ENCODE results near the gene MAL.
"Not testable (repeated sequence)": the region's sequence is repeated elsewhere in the genome, so short reads cannot be mapped to it uniquely, and the experiment has no call there.

The MAL gene

DNA sequence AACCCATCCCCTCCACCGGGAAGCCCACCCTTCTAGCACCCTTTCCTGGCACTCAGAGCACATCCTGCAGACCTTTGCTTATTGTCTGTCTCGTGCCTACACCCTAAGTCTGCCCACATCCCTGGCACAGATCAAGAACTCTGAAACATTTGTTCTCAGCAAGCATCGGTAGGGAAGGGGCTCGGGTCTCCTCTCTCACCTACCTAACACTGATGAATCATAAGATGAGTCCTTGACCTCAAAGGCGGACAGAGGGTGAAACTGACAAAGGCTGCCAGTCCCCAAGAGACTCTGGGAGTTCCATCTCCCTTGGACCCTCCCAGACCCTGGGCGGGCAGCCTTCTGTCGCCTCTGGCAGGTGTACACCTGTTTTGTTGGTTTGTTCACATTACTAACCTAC lies 9.3 kb downstream of the MAL start:
- no peak overlapping the region for H3K4me2 ChIP-seq (ENCODE audit: low read depth, low read length, poor library complexity, severe bottlenecking)
- no peaks in the 10 kb centered on the region for H3K9me3 ChIP-seq (ENCODE audit: insufficient read depth, low read depth, low read length)
- no peaks in the 10 kb centered on the region for H3K9me2 ChIP-seq (replicated peaks; ENCODE audit: low read depth, low read length)
- H3F3A ChIP-seq (ENCODE audit: low read depth): no peaks in the 10 kb centered on the region
- H3K9ac ChIP-seq (ENCODE audit: low read depth, low read length, poor library complexity, severe bottlenecking): no peak overlapping the region
- H3K27me3 ChIP-seq (ENCODE audit: insufficient read depth, low read length, poor library complexity, severe bottlenecking): no peaks in the 10 kb centered on the region
- no peaks in the 10 kb centered on the region for H3K4me1 ChIP-seq (ENCODE audit: insufficient read depth, low read length, poor library complexity, severe bottlenecking)
- H3K79me2 ChIP-seq (ENCODE audit: insufficient read depth, low read length): no peaks in the 10 kb centered on the region
- H2AFZ ChIP-seq (ENCODE audit: low read length): no peak overlapping the region
- TF ChIP-seq, protein P1, sequence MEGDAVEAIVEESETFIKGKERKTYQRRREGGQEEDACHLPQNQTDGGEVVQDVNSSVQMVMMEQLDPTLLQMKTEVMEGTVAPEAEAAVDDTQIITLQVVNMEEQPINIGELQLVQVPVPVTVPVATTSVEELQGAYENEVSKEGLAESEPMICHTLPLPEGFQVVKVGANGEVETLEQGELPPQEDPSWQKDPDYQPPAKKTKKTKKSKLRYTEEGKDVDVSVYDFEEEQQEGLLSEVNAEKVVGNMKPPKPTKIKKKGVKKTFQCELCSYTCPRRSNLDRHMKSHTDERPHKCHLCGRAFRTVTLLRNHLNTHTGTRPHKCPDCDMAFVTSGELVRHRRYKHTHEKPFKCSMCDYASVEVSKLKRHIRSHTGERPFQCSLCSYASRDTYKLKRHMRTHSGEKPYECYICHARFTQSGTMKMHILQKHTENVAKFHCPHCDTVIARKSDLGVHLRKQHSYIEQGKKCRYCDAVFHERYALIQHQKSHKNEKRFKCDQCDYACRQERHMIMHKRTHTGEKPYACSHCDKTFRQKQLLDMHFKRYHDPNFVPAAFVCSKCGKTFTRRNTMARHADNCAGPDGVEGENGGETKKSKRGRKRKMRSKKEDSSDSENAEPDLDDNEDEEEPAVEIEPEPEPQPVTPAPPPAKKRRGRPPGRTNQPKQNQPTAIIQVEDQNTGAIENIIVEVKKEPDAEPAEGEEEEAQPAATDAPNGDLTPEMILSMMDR (conservative IDR thresholded peaks at IDR 0.05; ENCODE audit: low read length): no peak
- TF ChIP-seq EZH2phosphoT487 (IDR thresholded peaks at IDR 0.05; ENCODE audit: borderline replicate concordance): no peak
- no peaks in the 10 kb centered on the region for H3K36me3 ChIP-seq (ENCODE audit: insufficient read depth, low read length)
- no peaks in the 10 kb centered on the region for H4K20me1 ChIP-seq (ENCODE audit: insufficient read depth, low read length, poor library complexity, severe bottlenecking)
- no peak overlapping the region for H3K4me3 ChIP-seq (ENCODE audit: low read length, poor library complexity, severe bottlenecking)

DNA sequence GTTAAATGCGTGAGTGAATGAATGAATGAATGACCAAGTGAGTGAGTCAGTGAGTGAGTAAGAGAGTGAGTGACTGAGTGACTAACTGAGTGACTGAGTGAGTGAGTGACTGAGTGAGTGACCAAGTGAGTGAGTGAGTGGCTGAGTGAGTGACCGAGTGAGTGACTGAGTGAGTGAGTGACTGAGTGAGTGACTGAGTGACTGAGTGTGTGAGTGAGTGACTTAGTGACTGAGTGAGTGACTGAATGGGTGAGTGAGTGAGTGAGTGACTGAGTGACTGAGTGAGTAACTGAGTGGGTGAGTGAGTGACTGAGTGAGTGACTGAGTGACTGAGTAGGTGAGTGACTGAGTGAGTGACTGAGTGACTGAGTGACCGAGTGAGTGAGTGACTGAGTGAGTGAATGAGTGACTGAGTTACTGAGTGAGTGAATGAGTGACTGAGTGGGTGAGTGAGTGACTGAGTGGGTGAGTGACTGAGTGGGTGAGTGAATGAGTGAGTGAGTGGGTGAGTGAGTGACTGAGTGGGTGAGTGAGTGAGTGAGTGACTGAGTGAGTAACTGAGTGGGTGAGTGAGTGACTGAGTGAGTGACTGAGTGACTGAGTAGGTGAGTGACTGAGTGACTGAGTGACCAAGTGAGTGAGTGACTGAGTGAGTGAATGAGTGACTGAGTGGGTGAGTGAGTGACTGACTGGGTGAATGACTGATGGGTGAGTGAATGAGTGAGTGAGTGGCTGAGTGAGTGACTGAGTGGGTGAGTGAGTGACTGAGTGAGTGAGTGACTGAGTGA lies 11.3 kb downstream of the MAL start:
- H4K20me1 ChIP-seq (ENCODE audit: insufficient read depth, low read length, poor library complexity, severe bottlenecking): no peaks in the 10 kb centered on the region
- H2AFZ ChIP-seq (ENCODE audit: low read length): no peak overlapping the region
- no peak overlapping the region for H3K4me3 ChIP-seq (ENCODE audit: low read length, poor library complexity, severe bottlenecking)
- H3K4me1 ChIP-seq (ENCODE audit: insufficient read depth, low read length, poor library complexity, severe bottlenecking): no peaks in the 10 kb centered on the region
- TF ChIP-seq, protein P1 (conservative IDR thresholded peaks at IDR 0.05; ENCODE audit: low read length): no peak
- TF ChIP-seq EZH2phosphoT487 (IDR thresholded peaks at IDR 0.05; ENCODE audit: borderline replicate concordance): no peak
- no peak overlapping the region for H3K9ac ChIP-seq (ENCODE audit: low read depth, low read length, poor library complexity, severe bottlenecking)
- H3F3A ChIP-seq (ENCODE audit: low read depth): no peaks in the 10 kb centered on the region
- H3K9me2 ChIP-seq (replicated peaks; ENCODE audit: low read depth, low read length): no peaks in the 10 kb centered on the region
- no peaks in the 10 kb centered on the region for H3K79me2 ChIP-seq (ENCODE audit: insufficient read depth, low read length)
- no peaks in the 10 kb centered on the region for H3K9me3 ChIP-seq (ENCODE audit: insufficient read depth, low read depth, low read length)
- H3K36me3 ChIP-seq (ENCODE audit: insufficient read depth, low read length): no peaks in the 10 kb centered on the region
- H3K27me3 ChIP-seq (ENCODE audit: insufficient read depth, low read length, poor library complexity, severe bottlenecking): no peaks in the 10 kb centered on the region
- no peak overlapping the region for H3K4me2 ChIP-seq (ENCODE audit: low read depth, low read length, poor library complexity, severe bottlenecking)

DNA sequence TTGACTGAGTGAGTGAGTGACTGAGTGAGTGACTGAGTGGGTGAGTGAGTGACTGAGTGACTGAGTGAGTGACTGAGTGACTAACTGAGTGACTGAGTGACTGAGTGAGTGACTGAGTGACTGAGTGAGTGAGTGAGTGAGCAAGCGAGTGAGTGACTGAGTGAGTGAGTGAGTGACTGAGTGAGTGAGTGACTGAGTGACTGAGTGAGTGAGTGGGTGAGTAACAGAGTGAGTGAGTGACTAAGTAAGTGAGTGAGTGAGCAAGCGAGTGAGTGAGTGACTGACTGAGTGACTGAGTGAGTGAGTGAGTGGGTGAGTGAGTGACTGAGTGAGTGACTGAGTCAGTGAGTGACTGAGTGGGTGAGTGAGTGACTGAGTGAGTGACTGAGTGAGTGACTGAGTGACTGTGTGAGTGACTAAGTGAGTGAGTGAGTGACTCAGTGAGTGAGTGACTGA lies 11.9 kb downstream of the MAL start:
- Histone ChIP-seq H3K27me3 (ENCODE audit: insufficient read depth, low read length, poor library complexity, severe bottlenecking) (no peaks in the 10 kb centered on the region), H3K9ac (ENCODE audit: low read depth, low read length, poor library complexity, severe bottlenecking) (no peak overlapping the region), H3K4me3 (ENCODE audit: low read length, poor library complexity, severe bottlenecking) (no peak overlapping the region), H3K79me2 (ENCODE audit: insufficient read depth, low read length) (no peaks in the 10 kb centered on the region), H3K4me1 (ENCODE audit: insufficient read depth, low read length, poor library complexity, severe bottlenecking) (no peaks in the 10 kb centered on the region), H3K9me3 (ENCODE audit: insufficient read depth, low read depth, low read length) (no peaks in the 10 kb centered on the region), H3F3A (ENCODE audit: low read depth) (no peaks in the 10 kb centered on the region), H3K4me2 (ENCODE audit: low read depth, low read length, poor library complexity, severe bottlenecking) (no peak overlapping the region), H3K9me2 (replicated peaks; ENCODE audit: low read depth, low read length) (no peaks in the 10 kb centered on the region), H3K36me3 (ENCODE audit: insufficient read depth, low read length) (no peaks in the 10 kb centered on the region), H4K20me1 (ENCODE audit: insufficient read depth, low read length, poor library complexity, severe bottlenecking) (no peaks in the 10 kb centered on the region), H2AFZ (ENCODE audit: low read length) (no peak overlapping the region)
- no peak for TF ChIP-seq EZH2phosphoT487 (IDR thresholded peaks at IDR 0.05; ENCODE audit: borderline replicate concordance)
- TF ChIP-seq, protein P1 (conservative IDR thresholded peaks at IDR 0.05; ENCODE audit: low read length): no peak

DNA sequence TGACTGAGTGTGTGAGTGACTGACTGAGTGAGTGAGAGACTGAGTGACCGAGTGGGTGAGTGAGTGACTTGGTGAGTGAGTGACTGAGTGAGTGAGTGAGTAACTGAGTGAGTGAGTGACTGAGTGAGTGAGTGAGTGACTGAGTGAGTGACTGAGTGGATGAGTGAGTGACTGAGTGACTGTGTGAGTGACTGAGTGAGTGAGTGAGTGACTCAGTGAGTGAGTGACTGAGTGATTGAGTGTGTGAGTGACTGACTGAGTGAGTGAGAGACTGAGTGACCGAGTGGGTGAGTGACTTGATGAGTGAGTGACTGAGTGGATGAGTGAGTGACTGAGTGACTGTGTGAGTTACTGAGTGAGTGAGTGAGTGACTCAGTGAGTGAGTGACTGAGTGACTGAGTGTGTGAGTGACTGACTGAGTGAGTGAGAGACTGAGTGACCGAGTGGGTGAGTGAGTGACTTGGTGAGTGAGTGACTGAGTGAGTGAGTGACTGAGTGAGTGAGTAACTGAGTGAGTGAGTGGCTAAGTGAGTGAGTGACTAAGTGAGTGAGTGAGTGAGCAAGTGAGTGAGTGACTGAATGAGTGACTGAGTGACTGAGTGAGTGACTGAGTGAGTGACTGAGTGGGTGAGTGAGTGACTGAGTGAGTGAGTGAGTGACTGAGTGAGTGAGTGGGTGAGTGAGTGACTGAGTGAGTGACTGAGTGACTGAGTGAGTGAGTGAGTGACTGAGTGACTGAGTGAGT lies 12.5 kb downstream of the MAL start:
- not testable (repeated sequence) for H3K4me1 ChIP-seq (ENCODE audit: insufficient read depth, low read length, poor library complexity, severe bottlenecking); H3K79me2 ChIP-seq (ENCODE audit: insufficient read depth, low read length)

More for the DNA sequence above, 12.5 kb downstream of the MAL start:
- H3K9me3 ChIP-seq (ENCODE audit: insufficient read depth, low read depth, low read length); H3F3A ChIP-seq (ENCODE audit: low read depth); H3K4me2 ChIP-seq (ENCODE audit: low read depth, low read length, poor library complexity, severe bottlenecking); H4K20me1 ChIP-seq (ENCODE audit: insufficient read depth, low read length, poor library complexity, severe bottlenecking); H3K9me2 ChIP-seq (replicated peaks; ENCODE audit: low read depth, low read length); H3K36me3 ChIP-seq (ENCODE audit: insufficient read depth, low read length); H3K4me3 ChIP-seq (ENCODE audit: low read length, poor library complexity, severe bottlenecking); H2AFZ ChIP-seq (ENCODE audit: low read length); H3K27me3 ChIP-seq (ENCODE audit: insufficient read depth, low read length, poor library complexity, severe bottlenecking); H3K9ac ChIP-seq (ENCODE audit: low read depth, low read length, poor library complexity, severe bottlenecking): not testable (repeated sequence)
